Fibroblast of lung (primary cell): ENCODE results near the gene DLGAP4. TPM values are rescaled to one million over a fixed set of nuclear protein-coding genes. Genes with fewer than 3 reads are reported as not detected.

Source experiments
- DNase-seq, 2 donors: peaks; one replicate each; pipeline versions ENCODE4 v3.0.0 to v3.0.0-alpha.2; 2010; ENCODE audit warnings: low read depth in 2 of 2
- H2AFZ ChIP-seq: 2 replicates; pipeline ENCODE4 v1.5.1; 2012; ENCODE audit warnings: low read length, control low read depth, inconsistent platforms
- H3K27ac ChIP-seq: 2 replicates; pipeline ENCODE4 v1.5.1; 2011; ENCODE audit warnings: low read length, control low read depth; ENCODE audit not compliant: insufficient read depth
- H3K27me3 ChIP-seq: 2 replicates; pipeline ENCODE4 v1.5.1; 2011; ENCODE audit warnings: mild to moderate bottlenecking, low read length; ENCODE audit not compliant: control insufficient read depth, insufficient read depth
- H3K36me3 ChIP-seq: 2 replicates; pipeline ENCODE4 v1.5.1; 2011; ENCODE audit warnings: low read length; ENCODE audit not compliant: control insufficient read depth, insufficient read depth
- H3K4me1 ChIP-seq: 2 replicates; pipeline ENCODE4 v1.5.1; 2011; ENCODE audit warnings: low read length; ENCODE audit not compliant: control insufficient read depth, insufficient read depth; ENCODE audit errors: extremely low read depth
- H3K4me2 ChIP-seq: 2 replicates; pipeline ENCODE4 v1.5.1; 2011; ENCODE audit warnings: low read length, control low read depth; ENCODE audit not compliant: insufficient read depth; ENCODE audit errors: extremely low read depth
- H3K4me3 ChIP-seq, 4 experiments: fragments of 200-600 bp in 1 of 4; sonication (generic) in 1 of 4; replicated peaks in 1 of 4; 2 replicates each; pipeline ENCODE4 v1.5.1; 2011 to 2016; ENCODE audit warnings: low read length in 4 of 4, low read depth in 3 of 4, mild to moderate bottlenecking in 3 of 4, control low read depth in 2 of 4, inconsistent platforms in 1 of 4, mixed read lengths in 1 of 4; ENCODE audit not compliant: insufficient read depth in 1 of 4; ENCODE audit errors: control extremely low read depth in 1 of 4
- H3K79me2 ChIP-seq: 2 replicates; pipeline ENCODE4 v1.5.1; 2012; ENCODE audit warnings: mild to moderate bottlenecking, low read length, inconsistent platforms; ENCODE audit not compliant: control insufficient read depth, insufficient read depth
- H3K9ac ChIP-seq: 2 replicates; pipeline ENCODE4 v1.5.1; 2011; ENCODE audit warnings: mild to moderate bottlenecking, low read length, control low read depth; ENCODE audit not compliant: insufficient read depth
- H3K9me3 ChIP-seq: 2 replicates; pipeline ENCODE4 v1.5.1; 2012; ENCODE audit warnings: low read depth, low read length; ENCODE audit not compliant: control insufficient read depth, insufficient read depth
- H4K20me1 ChIP-seq: 2 replicates; pipeline ENCODE4 v1.5.1; 2011; ENCODE audit warnings: low read length; ENCODE audit not compliant: control insufficient read depth, insufficient read depth; ENCODE audit errors: extremely low read depth
- EZH2 ChIP-seq: IDR thresholded peaks from 2 replicates; pipeline ENCODE4 v1.5.1; 2012; ENCODE audit warnings: low read length, control low read depth, mild to moderate bottlenecking; ENCODE audit errors: missing control alignments
- polyA plus RNA-seq, 2 donors: library from polyadenylated mRNA; depleted of rRNA in 1 of 2; stranded (reverse) in 1 of 2; unstranded in 1 of 2; fragments of >200 nt; gene quantifications; 2 replicates each; pipeline ENCODE4 v1.2.1, GENCODE V29; 2011 to 2012; ENCODE audit warnings: missing spikeins in 1 of 2
- total RNA-seq: library from RNA; depleted of rRNA; stranded (reverse); fragments of >200 nt; gene quantifications from 2 replicates; pipeline ENCODE4 v1.2.1, GENCODE V29; 2014
- TF ChIP-seq, protein P1 (sequence below), 2 donors: IDR thresholded peaks in 1 of 2; conservative IDR thresholded peaks in 1 of 2; 1 replicate in 1 of 2; 2 replicates in 1 of 2; pipeline ENCODE4 v1.5.1; 2011 to 2012; ENCODE audit warnings: low read length in 2 of 2, control low read depth in 1 of 2, inconsistent platforms in 1 of 2, low read depth in 1 of 2, mild to moderate bottlenecking in 1 of 2

Gene DLGAP4
- total and polyA plus RNA-seq, 2 donors (not counting 1 experiment from before 2014, with no cell fraction given) = 25.9 to 26.9 TPM

DNA sequence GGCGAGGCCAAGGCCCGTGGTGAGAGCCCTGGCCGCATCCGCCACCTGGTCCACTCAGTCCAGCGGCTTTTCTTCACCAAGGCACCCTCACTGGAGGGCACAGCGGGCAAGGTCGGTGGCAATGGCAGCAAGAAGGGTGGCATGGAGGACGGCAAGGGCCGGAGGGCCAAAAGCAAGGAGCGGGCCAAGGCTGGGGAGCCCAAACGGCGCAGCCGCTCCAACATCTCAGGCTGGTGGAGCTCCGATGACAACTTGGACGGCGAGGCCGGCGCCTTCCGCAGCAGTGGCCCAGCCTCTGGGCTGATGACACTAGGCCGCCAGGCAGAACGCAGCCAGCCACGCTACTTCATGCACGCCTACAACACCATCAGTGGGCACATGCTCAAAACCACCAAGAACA lies 126.0 kb downstream of the DLGAP4 start:
- Histone ChIP-seq H3K4me3 (no peak overlapping the region), H3K79me2 (no peaks in the 10 kb centered on the region), H3K4me1 (no peaks in the 10 kb centered on the region), H3K4me2 (no peak overlapping the region), H4K20me1 (no peaks in the 10 kb centered on the region), H3K9me3 (no peaks in the 10 kb centered on the region), H2AFZ (no peak overlapping the region), H3K27ac (no peak overlapping the region), H3K9ac (no peak overlapping the region), H3K27me3 (peaks cover 4% of the 10 kb centered on the region), H3K36me3 (no peaks in the 10 kb centered on the region)
- TF ChIP-seq EZH2 = no peak
- TF ChIP-seq, protein P1, sequence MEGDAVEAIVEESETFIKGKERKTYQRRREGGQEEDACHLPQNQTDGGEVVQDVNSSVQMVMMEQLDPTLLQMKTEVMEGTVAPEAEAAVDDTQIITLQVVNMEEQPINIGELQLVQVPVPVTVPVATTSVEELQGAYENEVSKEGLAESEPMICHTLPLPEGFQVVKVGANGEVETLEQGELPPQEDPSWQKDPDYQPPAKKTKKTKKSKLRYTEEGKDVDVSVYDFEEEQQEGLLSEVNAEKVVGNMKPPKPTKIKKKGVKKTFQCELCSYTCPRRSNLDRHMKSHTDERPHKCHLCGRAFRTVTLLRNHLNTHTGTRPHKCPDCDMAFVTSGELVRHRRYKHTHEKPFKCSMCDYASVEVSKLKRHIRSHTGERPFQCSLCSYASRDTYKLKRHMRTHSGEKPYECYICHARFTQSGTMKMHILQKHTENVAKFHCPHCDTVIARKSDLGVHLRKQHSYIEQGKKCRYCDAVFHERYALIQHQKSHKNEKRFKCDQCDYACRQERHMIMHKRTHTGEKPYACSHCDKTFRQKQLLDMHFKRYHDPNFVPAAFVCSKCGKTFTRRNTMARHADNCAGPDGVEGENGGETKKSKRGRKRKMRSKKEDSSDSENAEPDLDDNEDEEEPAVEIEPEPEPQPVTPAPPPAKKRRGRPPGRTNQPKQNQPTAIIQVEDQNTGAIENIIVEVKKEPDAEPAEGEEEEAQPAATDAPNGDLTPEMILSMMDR (conservative IDR thresholded peaks at IDR 0.05 in 1 of 2, IDR thresholded peaks at IDR 0.05 in 1 of 2; ENCODE audit: low read depth in 1 of 2, low read length in 2 of 2) = no peak
- no peak for DNase-seq

DNA sequence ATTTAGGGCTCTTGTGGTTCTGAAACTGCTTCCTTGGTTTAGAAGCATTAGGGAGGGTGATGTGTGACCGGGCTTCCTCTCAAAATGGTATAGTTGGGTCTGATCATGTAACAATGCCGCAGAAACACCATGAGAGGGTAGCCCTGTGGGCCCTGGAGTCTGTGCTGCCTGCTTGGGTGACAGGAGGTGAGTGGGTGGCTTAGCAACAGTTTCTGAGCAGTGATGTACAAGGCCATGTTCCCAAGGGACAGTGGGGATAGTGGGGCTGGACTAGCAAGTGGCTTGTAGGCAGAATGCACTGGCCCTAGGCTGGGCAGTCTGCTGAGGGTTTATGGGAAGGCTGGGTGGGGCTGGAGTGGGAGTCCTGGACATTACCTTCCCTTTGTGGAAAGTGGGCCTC lies 128.2 kb downstream of the DLGAP4 start:
- no peak overlapping the region for H3K4me2 ChIP-seq
- H3K27me3 ChIP-seq = peaks cover 4% of the 10 kb centered on the region
- H2AFZ ChIP-seq = no peak overlapping the region
- H3K27ac ChIP-seq = no peak overlapping the region
- H3K4me1 ChIP-seq = no peaks in the 10 kb centered on the region
- no peak overlapping the region for H3K4me3 ChIP-seq
- H3K36me3 ChIP-seq = no peaks in the 10 kb centered on the region
- no peak for DNase-seq
- no peak overlapping the region for H3K9ac ChIP-seq
- no peaks in the 10 kb centered on the region for H3K79me2 ChIP-seq
- no peaks in the 10 kb centered on the region for H3K9me3 ChIP-seq
- TF ChIP-seq EZH2 = no peak
- TF ChIP-seq, protein P1 (conservative IDR thresholded peaks at IDR 0.05 in 1 of 2, IDR thresholded peaks at IDR 0.05 in 1 of 2; ENCODE audit: low read depth in 1 of 2, low read length in 2 of 2) = no peak
- no peaks in the 10 kb centered on the region for H4K20me1 ChIP-seq

DNA sequence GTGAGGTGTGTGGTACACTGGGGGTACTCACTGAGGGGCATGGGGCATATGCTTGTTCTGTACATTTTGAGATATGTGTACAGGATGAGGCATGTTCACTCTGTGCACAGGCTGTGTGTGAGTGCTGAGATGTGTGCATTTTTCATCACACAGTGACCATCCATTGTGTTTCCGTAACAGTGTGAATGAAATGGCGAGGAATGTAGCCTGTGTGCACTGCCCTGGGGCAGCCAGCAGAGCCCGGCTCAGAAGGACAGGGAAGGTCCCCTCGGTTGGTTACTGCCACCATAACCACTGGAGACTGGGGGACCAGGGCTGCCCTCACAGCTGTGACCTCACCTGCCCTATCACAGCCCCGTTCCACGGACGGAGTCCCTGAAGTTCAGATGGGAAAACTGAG lies 129.0 kb downstream of the DLGAP4 start:
- no peaks in the 10 kb centered on the region for H3K4me1 ChIP-seq
- no peak overlapping the region for H3K4me3 ChIP-seq
- no peak for DNase-seq
- H3K36me3 ChIP-seq = no peaks in the 10 kb centered on the region
- H3K4me2 ChIP-seq = no peak overlapping the region
- TF ChIP-seq EZH2 = no peak
- TF ChIP-seq, protein P1 (conservative IDR thresholded peaks at IDR 0.05 in 1 of 2, IDR thresholded peaks at IDR 0.05 in 1 of 2; ENCODE audit: low read depth in 1 of 2, low read length in 2 of 2) = no peak
- no peaks in the 10 kb centered on the region for H3K79me2 ChIP-seq
- no peak overlapping the region for H3K27ac ChIP-seq
- H2AFZ ChIP-seq = no peak overlapping the region
- no peak overlapping the region for H3K9ac ChIP-seq
- H3K27me3 ChIP-seq = peaks cover 4% of the 10 kb centered on the region
- no peaks in the 10 kb centered on the region for H3K9me3 ChIP-seq
- H4K20me1 ChIP-seq = no peaks in the 10 kb centered on the region
